HG03066 (cell line): ENCODE data around the gene ZNF565.
A peak's percentile ranks its signal among the peaks of the same experiment; 100 is the strongest.
"Not testable (repeated sequence)": the region's sequence is repeated elsewhere in the genome, so short reads cannot be mapped to it uniquely, and the experiment has no call there.

Experiments
- ATAC-seq: cut with Tn5 transposase; IDR thresholded peaks from one replicate; pipeline ENCODE4 v1.9.1; 2021; ENCODE audit warnings: low read depth; ENCODE audit not compliant: unreplicated experiment

The ZNF565 gene

DNA sequence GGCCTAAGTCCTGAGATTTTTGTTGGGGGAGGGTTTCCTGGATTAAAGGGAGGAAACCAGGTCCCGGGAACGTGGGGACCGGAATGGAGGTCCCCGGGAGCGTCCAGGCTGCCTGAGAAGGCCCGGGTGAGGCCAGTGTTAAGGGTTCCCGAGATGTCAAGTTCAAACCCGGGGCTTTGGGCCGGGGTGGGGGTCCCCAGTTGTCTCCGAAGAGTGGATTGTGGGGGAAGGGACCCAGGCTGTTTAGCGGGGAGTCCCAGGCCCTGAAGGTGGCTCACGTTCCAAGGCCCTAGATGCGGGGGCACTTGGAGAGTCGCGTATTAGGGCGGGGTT, 62.5 kb downstream of the ZNF565 start:
- no peak for ATAC-seq

- ATAC-seq: no peak
Measured at GRCh38 chr19:36151144-36152018, 63.1 kb downstream of the ZNF565 start.

DNA sequence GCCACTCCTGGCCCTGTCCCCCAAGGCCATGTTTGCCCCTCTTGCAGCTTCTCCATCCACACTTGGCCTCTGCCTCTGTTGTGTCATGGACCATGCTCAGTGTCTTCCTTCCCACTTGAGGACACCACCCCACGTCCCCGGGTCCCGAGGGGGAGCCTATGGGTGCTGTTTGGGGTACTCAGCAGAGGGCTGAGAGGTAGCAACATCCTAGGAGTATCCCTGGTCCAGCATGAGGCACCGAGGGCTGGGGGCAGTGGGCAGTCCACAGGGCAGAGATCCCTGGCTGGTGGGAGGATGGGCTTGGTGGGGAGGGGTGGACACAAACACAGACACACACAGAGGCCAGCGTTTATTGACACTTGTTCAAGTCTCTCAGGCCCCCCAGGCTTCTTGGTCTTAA, 63.9 kb downstream of the ZNF565 start:
- no peak for ATAC-seq

DNA sequence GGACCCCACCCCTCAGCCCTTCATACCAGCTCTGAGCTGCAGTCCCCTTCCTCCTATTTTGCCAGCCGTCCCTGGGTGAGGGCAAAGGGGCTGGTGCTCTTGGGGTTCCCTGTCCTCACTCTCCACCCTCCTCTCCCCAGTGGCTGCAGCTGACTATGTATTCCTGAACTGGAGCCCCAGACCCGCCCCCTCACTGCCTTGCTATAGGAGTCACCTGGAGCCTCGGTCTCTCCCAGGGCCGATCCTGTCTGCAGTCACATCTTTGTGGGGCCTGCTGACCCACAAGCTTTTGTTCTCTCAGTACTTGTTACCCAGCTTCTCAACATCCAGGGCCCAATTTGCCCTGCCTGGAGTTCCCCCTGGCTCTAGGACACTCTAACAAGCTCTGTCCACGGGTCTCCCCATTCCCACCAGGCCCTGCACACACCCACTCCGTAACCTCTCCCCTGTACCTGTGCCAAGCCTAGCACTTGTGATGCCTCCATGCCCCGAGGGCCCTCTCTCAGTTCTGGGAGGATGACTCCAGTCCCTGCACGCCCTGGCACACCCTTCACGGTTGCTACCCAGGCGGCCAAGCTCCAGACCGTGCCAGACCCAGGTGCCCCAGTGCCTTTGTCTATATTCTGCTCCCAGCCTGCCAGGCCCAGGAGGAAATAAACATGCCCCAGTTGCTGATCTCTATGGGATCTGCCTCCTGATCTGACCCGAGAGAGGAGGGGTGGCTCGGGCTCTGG, 64.6 kb downstream of the ZNF565 start:
- ATAC-seq: no peak

- ATAC-seq: no peak
Measured at GRCh38 chr19:36144624-36145023, 69.8 kb downstream of the ZNF565 start.

DNA sequence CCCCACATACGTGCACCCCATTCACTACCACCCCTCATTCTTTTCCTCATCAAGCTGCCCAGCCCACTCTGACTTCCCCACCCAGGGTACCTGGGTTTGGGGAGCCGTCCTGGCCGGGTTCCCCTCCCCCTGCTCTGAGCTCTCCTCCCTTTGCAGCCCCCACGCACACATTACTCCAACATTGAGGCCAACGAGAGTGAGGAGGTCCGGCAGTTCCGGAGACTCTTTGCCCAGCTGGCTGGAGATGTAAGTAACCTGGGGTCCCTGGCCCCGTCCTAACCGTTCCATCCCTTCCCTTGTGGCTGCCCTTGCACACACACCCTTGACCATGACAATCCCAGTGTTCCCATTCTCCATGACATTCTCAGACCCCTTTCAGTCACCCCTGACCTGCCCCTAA, 72.0 kb downstream of the ZNF565 start:
- ATAC-seq: no peak

GRCh38 chr19:36142046-36142445, 72.4 kb downstream of the ZNF565 start:
- ATAC-seq: no peak

DNA sequence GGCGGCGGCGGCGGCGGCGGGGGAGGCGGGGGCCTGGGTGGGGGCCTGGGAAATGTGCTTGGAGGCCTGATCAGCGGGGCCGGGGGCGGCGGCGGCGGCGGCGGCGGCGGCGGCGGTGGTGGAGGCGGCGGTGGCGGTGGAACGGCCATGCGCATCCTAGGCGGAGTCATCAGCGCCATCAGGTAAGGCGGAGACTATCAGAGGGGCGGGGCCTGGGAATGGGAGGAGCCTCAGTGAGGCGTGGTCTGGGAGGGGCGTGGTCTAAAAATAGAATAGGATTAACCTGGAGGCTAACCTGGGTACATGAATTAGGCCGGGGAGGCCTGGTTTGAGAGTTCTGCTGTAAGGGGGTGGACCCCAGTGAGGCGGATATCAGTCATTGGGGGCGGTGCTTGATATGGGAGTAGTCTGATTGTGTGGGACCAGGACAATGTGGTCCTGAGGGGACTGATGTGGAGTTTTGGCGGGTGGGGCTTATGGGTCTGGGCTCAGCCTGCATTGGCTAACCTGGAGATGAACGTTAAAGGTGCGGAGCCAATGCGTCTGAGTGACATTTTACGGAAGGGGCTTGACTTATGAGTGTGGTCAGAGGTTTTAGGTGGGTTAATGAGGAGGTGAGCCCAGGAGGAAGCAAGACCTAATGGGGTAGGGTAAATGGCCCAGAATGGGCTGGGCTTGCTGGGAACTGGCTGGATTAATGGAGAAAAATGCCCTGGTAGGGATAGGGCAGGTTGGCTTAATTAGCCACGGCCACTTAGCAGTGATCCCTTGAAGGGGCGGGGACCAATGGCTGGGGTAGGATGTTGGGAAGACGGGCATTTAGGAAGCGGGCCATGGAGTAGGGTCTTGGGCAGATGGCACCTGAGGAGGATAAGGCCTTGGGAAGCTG, 73.2 kb downstream of the ZNF565 start:
- peak; percentile 46 for ATAC-seq

- ATAC-seq: no peak
Measured at GRCh38 chr19:36140304-36141038, 74.0 kb downstream of the ZNF565 start.

GRCh38 chr19:36139473-36140303, 74.8 kb downstream of the ZNF565 start, which contains the start of gene CAPNS1:
TSS of gene CAPNS1 (plus strand) at chr19:36140066. CDS start at chr19:36141012, 946 bp downstream.
- ATAC-seq: peak; percentile 70

GRCh38 chr19:36139120-36139472, 75.4 kb downstream of the ZNF565 start:
- no peak for ATAC-seq

DNA sequence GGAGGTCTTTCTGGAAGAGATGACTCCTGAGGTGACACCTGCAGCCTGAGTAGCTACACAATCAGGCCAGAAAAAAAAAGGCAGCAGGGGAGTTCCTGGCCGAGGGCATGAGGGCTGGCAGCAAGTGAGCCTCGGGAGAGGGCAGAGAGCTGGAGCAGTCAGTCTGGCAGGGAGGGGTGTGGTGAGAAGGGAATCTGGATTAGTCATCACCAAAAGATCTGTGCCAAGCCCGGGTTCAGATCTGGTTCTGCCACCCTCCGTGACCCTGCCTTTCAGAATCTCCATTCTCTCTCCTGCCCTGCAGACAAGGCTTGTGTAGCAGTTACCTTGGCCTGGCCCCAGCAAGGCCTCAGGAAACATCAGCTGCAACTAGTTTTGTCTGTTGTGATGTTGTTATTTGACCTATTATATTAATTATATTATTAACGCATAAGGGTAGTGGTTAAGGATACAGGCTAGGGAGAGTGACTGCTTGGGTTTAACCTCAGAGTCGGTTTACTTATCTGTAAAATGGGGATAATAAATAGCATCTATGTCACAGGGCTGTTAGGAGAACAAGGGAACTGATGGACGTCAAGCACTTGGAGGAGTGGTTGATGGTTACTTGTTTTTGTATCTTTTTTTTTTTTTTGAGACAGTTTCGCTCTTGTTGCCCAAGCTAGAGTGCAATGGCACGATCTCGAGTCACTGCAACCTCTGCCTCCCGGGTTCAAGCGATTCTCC, 77.3 kb downstream of the ZNF565 start:
- ATAC-seq: no peak

DNA sequence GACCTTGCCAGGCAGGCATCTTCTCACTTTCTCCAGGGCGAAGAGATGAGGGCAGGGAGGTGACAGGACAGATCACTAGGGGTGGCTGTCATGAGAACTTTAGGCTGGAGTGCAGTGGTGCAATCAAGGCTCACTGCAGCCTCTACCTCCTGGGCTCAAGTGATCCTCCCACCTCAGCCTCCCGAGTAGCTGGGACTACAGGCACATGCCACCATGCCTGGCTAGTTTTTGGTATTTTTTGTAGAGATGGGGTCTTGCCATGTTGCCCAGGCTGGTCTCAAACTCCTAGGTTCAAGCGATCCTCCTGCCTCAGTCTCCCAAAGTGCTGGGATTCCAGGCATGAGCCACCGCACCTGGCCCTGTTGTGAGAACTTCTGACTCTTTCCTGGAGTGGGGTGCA, 79.6 kb downstream of the ZNF565 start:
- ATAC-seq: not testable (repeated sequence)
